Effector CD4-positive, alpha-beta T cell (primary cell): ENCODE measurements around the gene ZBTB49.

Experiments used
- DNase-seq: peaks from one replicate; pipeline ENCODE4 v3.0.0-alpha.2; 2020

ZBTB49 gene

DNA sequence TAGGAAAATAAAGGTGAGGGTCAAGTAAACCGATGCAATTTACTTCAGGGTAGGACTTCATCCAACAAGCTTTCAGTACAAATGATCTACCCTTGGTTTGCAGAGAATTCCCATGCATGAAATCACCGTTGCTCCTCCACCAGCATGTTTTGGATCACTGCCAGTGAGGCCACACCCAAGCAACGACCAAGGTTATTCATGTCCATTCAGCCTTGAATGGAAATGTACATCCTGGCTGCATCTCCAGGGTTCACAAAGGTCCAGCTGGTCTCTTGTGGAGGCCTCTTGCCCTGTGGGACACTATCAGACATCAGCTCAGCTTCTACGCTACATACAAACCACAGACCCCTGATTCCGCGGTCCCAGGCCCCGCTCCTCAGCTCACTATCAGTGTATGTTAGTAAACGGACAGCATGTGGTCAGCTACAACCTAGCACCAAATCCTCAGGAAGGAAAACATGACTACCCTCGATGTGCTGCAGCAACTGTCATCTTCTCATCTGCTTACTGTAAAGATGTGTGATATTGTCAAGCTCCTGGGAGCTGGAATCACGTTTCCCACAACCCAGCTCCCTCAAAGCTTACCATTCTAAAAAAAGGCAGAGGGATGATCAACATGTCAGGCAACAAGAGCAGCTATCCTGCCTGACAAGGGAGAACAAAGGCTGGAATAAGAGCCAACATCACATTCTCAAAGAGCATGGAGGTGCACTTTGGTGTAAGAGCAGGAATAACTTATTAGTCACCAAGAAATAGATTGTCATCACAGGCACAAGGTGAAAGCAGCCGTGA, 5.0 kb upstream of the ZBTB49 start:
- DNase-seq = no peak

- no peak for DNase-seq
Measured at GRCh38 chr4:4288098-4288497, 2.0 kb upstream of the ZBTB49 start.

DNA sequence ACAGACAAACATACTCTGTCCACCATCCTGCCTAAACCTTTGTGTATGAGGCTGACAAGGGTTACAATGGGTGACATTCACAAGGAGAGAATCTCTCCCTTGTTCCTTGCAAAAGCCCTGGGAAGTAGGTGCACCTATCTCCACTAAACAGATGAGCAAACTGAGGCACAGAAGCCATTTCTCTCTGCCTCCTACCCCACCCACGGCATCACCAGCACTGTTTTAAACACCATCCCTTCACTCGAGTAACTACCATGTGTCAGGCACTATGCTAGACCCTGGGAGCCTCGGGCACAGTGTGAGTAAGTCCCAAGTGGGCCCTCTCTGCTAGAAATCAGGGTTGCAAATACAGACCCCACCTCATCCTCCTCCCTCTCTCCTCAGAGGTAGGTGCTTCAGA, 996 bp upstream of the ZBTB49 start:
- no peak for DNase-seq

DNA sequence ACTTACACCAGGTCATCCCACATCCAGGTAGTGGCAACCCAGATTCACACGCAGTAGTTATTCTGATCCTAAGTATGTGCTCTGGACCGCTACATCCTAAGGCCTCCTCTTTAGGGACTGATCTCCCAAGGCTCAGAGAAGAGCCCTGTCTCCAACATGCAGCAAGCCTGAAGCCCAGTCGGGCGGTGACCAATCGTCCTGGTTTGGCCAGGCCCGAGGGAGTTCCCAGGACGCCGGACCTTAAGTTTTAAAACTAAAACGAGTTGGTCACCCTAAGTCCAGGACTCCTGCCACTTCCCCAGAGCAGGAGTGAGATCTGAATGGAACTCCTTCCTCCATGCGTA, 482 bp upstream of the ZBTB49 start:
- no peak for DNase-seq

- DNase-seq = no peak
Measured at GRCh38 chr4:4293279-4293678, 3.2 kb downstream of the ZBTB49 start.

- no peak for DNase-seq
Measured at GRCh38 chr4:4296283-4296846, 6.3 kb downstream of the ZBTB49 start.

DNA sequence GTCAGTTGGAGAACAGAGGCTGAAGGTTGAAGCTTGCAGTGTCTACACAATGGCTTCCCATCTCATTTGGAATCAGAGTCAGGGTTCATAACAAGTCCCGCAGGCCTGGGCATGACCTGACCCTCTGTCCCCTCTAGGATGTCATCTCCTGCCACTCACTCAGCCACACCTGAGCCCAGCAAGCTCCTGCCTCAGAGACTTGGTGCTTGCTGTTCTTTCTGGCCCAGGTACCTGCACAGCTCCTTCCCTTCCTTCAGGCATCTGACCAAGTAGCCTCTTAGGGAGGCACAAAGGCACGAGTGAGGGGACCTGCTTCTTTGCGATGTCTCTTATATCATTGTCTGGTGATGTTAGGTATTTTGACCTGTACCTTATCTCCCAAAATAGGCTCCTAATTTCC, 9.0 kb downstream of the ZBTB49 start:
- DNase-seq = no peak

DNA sequence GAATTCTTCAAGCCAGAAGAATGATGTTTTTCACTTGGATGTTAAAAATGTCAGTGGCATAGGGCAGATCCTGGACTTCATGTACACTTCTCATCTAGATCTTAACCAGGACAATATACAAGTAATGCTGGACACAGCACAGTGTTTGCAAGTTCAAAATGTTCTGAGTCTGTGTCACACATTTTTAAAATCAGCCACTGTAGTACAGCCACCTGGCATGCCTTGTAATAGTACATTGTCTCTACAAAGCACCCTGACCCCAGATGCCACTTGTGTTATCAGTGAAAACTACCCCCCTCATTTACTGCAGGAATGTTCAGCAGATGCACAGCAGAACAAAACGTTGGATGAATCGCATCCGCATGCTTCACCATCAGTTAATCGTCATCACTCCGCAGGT, 11.9 kb downstream of the ZBTB49 start:
- DNase-seq = no peak

DNA sequence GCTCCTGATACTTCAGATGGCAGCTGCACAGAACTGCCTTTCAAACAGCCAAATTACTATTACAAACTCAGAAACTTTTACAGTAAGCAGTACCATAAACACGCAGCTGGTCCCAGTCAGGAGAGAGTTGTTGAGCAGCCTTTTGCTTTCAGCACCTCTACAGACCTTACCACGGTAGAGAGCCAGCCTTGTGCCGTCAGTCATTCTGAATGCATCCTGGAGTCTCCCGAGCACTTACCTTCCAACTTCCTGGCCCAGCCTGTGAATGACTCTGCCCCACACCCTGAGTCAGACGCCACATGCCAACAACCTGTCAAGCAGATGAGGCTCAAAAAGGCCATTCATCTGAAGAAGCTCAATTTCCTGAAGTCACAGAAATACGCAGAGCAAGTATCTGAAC, 12.4 kb downstream of the ZBTB49 start:
- DNase-seq = no peak

- DNase-seq = no peak
Measured at GRCh38 chr4:4306920-4307319, 16.9 kb downstream of the ZBTB49 start.

DNA sequence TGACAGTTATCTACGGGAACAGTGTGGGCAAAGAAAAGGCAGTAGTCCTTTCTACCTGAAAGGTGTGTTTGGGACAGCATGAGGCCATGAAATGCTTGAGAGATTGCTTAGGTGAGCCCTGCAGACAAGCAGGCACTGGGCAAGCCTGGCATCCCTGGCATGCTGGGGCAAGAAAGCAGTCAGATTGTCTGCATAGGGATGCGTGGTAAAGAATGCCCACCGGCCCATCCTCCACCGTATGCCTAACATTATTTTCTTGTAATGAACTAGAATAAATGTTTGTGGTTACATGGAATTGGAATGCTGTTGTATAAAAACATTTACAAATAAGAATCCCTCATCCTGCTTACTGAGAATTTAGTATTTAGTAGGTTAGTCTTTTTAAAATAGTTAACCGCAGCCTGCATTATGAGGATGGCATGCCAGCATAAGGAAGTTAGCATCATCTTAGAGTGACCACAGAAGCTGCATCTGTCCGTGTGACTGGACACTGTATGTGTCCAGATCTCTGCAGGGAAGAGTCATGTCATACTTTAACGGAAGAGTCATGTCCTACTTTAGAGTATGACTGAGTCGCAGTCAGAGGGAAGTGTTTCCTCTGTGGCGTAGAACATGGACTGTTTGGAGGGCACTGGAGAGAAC, 18.9 kb downstream of the ZBTB49 start:
- DNase-seq = no peak

- DNase-seq = no peak
Measured at GRCh38 chr4:4311193-4311592, 21.1 kb downstream of the ZBTB49 start.

GRCh38 chr4:4315461-4316149, 25.6 kb downstream of the ZBTB49 start:
- no peak for DNase-seq

- no peak for DNase-seq
Measured at GRCh38 chr4:4316150-4316495, 26.1 kb downstream of the ZBTB49 start.

- no peak for DNase-seq
Measured at GRCh38 chr4:4317496-4318232, 27.6 kb downstream of the ZBTB49 start.

- no peak for DNase-seq
Measured at GRCh38 chr4:4320528-4320927, 30.5 kb downstream of the ZBTB49 start.

DNA sequence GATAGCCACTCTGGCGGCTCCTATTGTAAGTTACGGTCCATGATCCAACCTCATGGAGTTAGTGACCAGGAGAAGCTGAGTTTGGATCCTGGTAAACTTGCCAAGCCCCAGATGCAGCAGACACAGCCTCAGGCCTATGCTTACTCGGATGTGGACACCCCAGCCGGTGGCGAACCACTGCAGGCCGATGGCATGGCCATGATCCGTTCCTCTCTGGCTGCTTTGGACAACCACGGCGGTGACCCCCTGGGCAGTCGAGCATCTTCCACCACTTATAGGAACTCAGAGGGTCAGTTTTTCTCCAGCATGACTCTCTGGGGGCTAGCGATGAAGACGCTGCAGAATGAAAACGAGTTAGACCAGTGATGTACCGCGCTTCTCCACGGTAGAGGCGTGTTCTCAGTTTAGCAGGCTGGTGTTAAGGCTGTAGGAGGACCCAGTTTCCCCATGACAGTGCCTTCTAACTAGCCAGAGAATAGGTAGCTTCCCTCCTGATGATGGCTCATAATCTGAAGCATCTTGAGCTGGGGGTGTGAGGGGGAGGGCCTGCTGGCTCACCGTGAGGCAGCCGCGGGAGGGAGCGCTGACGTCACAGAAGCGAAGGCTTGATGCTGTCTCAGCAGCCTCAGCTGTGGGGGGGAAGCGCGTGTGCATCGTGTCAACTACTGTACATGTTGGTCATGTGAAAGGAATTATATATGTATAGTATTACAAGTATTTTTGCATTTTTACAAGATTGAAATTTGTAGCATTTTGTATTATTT, 31.1 kb downstream of the ZBTB49 start:
- DNase-seq = no peak

- no peak for DNase-seq
Measured at GRCh38 chr4:4321951-4322688, 32.1 kb downstream of the ZBTB49 start.

DNA sequence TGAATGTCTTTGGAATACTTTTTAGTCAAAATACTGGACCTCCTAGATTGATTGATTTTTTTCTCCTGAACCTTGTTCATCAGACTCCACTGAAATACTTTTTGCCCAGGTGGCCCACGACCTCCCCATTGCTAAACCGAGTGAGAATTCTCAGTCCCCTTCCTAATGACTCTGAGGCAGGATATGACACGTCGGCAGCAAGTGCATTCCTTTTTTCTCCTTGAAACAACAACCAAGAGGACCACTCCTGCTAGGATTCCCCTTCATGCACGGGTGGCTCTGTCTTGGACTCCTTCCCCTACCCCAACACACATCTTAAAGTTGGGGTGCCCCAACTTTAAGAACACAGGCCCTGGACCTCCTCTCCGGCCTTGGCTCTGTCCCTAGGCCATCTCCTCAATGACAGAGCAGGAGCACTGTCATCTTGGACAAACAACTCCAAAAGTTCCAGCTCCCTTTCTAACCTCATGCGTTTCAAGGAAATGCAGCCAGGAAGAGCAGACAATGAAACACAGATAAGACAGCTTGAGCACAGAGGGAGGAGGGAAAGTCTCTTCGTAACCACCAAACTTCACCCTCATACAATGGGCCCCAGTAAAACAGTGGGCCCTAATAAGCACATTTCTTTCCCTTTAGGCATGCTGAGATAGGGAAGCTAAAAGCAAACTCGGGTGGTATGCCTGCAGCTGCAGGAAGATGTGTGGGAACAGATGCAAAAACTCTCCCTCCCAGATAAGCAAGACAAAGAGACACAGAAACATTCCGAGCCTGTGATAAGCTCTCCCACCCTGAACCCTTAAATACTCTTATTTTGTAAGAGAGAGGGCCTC, 33.9 kb downstream of the ZBTB49 start:
- DNase-seq = no peak

- DNase-seq = no peak
Measured at GRCh38 chr4:4325321-4325720, 35.3 kb downstream of the ZBTB49 start.

- no peak for DNase-seq
Measured at GRCh38 chr4:4326166-4326565, 36.1 kb downstream of the ZBTB49 start.
